HepG2 (cell line): ENCODE data around the gene PKDREJ. TPM values are rescaled to one million over a fixed set of nuclear protein-coding genes. Genes with fewer than 3 reads are reported as not detected.

Source experiments
- ATAC-seq: fragments of 200-7000 bp; cut with Tn5 transposase; 3 replicates; pipeline ENCODE4 v1.9.1; 2020; ENCODE audit warnings: mild to moderate bottlenecking, moderate library complexity
- BruUV-seq: library from RNA; stranded (reverse); fragments of 400-500 nt; replicated peaks from 2 replicates; lab custom pipeline; 2021; lab: Mats Ljungman, UMichigan
- CTCF ChIA-PET: fragments of 300-600 bp; formaldehyde crosslinking; extraction: SDS; loops from one replicate; lab custom pipeline; 2021; ENCODE audit warnings: low total read pairs, inconsistent platforms, low intra/inter-chr PET ratio; lab: Yijun Ruan, JAX
- POLR2A ChIA-PET: fragments of 350-600 bp; sonication (Branson Sonifier 250); formaldehyde crosslinking; loops from one replicate; lab custom pipeline; 2020; ENCODE audit warnings: antibody characterized with exemption, inconsistent platforms; lab: Yijun Ruan, JAX
- DNase-seq: peaks from one replicate; pipeline ENCODE4 v3.0.0-alpha.2; 2015; ENCODE audit warnings: low spot score
- FAIRE-seq: peaks from 3 replicates; lab custom pipeline; 2011; peaks lifted over from hg19 to GRCh38; lab: Jason Lieb, UNC
- H2AFZ ChIP-seq: one replicate; pipeline ENCODE4 v1.6.1; 2011; ENCODE audit warnings: low read length, inconsistent platforms
- H3K27ac ChIP-seq: fragments of 300-600 bp; 3 replicates; pipeline ENCODE4 v1.8.0; 2011; ENCODE audit warnings: mixed run types, mild to moderate bottlenecking, mixed read lengths, low read length, inconsistent platforms; ENCODE audit not compliant: insufficient read depth; ENCODE audit errors: extremely low read length
- H3K27me3 ChIP-seq, 2 experiments: fragments of 200-600 bp in 1 of 2; 2 replicates in 1 of 2; 3 replicates in 1 of 2; pipeline versions ENCODE4 v1.6.0 to v1.8.0; 2011; ENCODE audit warnings: low read length in 2 of 2, mild to moderate bottlenecking in 2 of 2, moderate library complexity in 2 of 2, inconsistent platforms in 1 of 2; ENCODE audit not compliant: insufficient read depth in 2 of 2, control insufficient read depth in 1 of 2
- H3K36me3 ChIP-seq, 2 experiments: fragments of 200-600 bp in 1 of 2; replicated peaks in 1 of 2; 2 replicates in 1 of 2; 3 replicates in 1 of 2; pipeline versions ENCODE4 v1.5.1 to v1.8.0; 2011; ENCODE audit warnings: low read length in 2 of 2, inconsistent platforms in 1 of 2; ENCODE audit not compliant: insufficient read depth in 2 of 2, control insufficient read depth in 1 of 2
- H3K4me1 ChIP-seq: 2 replicates; pipeline ENCODE4 v1.5.1; 2012; ENCODE audit warnings: low read length, inconsistent platforms; ENCODE audit not compliant: insufficient read depth
- H3K4me2 ChIP-seq: 2 replicates; pipeline ENCODE4 v1.6.0; 2011; ENCODE audit warnings: low read depth, low read length, inconsistent platforms
- H3K4me3 ChIP-seq, 3 experiments: fragments of 200-600 bp in 1 of 3; sonication (generic), shearing (Covaris generic) in 1 of 3; replicated peaks in 1 of 3; 2 replicates each; pipeline ENCODE4 v1.5.1; 2011 to 2016; ENCODE audit warnings: low read length in 3 of 3, inconsistent platforms in 2 of 3, low read depth in 2 of 3, mild to moderate bottlenecking in 2 of 3, control low read depth in 1 of 3, mixed read lengths in 1 of 3; ENCODE audit not compliant: insufficient read depth in 1 of 3
- H3K79me2 ChIP-seq: one replicate; pipeline ENCODE4 v1.6.1; 2011; ENCODE audit warnings: low read length, inconsistent platforms; ENCODE audit not compliant: insufficient read depth
- H3K9ac ChIP-seq: 2 replicates; pipeline ENCODE4 v1.6.0; 2011; ENCODE audit warnings: mild to moderate bottlenecking, low read depth, low read length, inconsistent platforms; ENCODE audit not compliant: insufficient read depth
- H3K9me3 ChIP-seq: 2 replicates; pipeline ENCODE4 v1.5.1; 2012; ENCODE audit warnings: mild to moderate bottlenecking, low read length
- H4K20me1 ChIP-seq: 2 replicates; pipeline ENCODE4 v1.6.0; 2011; ENCODE audit warnings: inconsistent platforms, mild to moderate bottlenecking, low read length, moderate library complexity; ENCODE audit not compliant: insufficient read depth
- ADNP ChIP-seq: sonication (generic); formaldehyde crosslinking; IDR thresholded peaks from 2 replicates; pipeline ENCODE4 v1.4.0; 2020; ENCODE audit warnings: missing genetic modification reagents
- CSRNP2 ChIP-seq: sonication (generic); formaldehyde crosslinking; conservative IDR thresholded peaks from 2 replicates; pipeline ENCODE4 v1.8.0; 2022; ENCODE audit warnings: low read depth, missing genetic modification reagents
- ESRRA ChIP-seq: sonication (generic); formaldehyde crosslinking; IDR thresholded peaks from 2 replicates; pipeline ENCODE4 v1.5.1; 2020; ENCODE audit warnings: mild to moderate bottlenecking, low read depth, missing genetic modification reagents
- FOXK1 ChIP-seq: sonication (generic); formaldehyde crosslinking; IDR thresholded peaks from 2 replicates; pipeline ENCODE4 v1.4.0; 2020; ENCODE audit warnings: low read depth, missing genetic modification reagents, borderline replicate concordance
- HMGA1 ChIP-seq: sonication (generic); formaldehyde crosslinking; conservative IDR thresholded peaks from 2 replicates; pipeline ENCODE4 v1.4.0; 2020; ENCODE audit warnings: missing genetic modification reagents
- NR2C2 ChIP-seq: sonication (generic); formaldehyde crosslinking; IDR thresholded peaks from 2 replicates; pipeline ENCODE4 v1.4.0; 2020; ENCODE audit warnings: missing genetic modification reagents, mild to moderate bottlenecking, moderate library complexity, borderline replicate concordance
- NR2F6 ChIP-seq, 2 experiments: IDR thresholded peaks; 2 replicates each; pipeline ENCODE4 v1.6.1; 2016; ENCODE audit warnings: antibody characterized with exemption in 1 of 2, mild to moderate bottlenecking in 1 of 2
- PTBP1 ChIP-seq: fragments of 200-400 bp; formaldehyde crosslinking; IDR thresholded peaks from 2 replicates; pipeline ENCODE4 v1.6.1; 2018; ENCODE audit warnings: low read length, low read depth; ENCODE audit not compliant: poor library complexity, severe bottlenecking
- SMYD3 ChIP-seq: sonication (generic); formaldehyde crosslinking; IDR thresholded peaks from 2 replicates; pipeline ENCODE4 v1.8.1; 2023; ENCODE audit warnings: mild to moderate bottlenecking, missing genetic modification reagents
- ZFP91 ChIP-seq: sonication (generic); formaldehyde crosslinking; IDR thresholded peaks from 2 replicates; pipeline ENCODE4 v1.9.0; 2022; ENCODE audit warnings: missing genetic modification reagents, mild to moderate bottlenecking, borderline replicate concordance
- ZNF317 ChIP-seq: sonication (generic); formaldehyde crosslinking; IDR thresholded peaks from 2 replicates; pipeline ENCODE4 v1.5.0; 2020; ENCODE audit warnings: mild to moderate bottlenecking, missing genetic modification reagents
- ZNF629 ChIP-seq: sonication (generic); formaldehyde crosslinking; conservative IDR thresholded peaks from 2 replicates; pipeline ENCODE4 v1.5.0; 2020; ENCODE audit warnings: missing genetic modification reagents
- WGBS: methylation state at CpG from one replicate; pipeline ENCODE4 v1.1.6; 2017; ENCODE audit warnings: low lambda C conversion rate; 5-methylcytosine and 5-hydroxymethylcytosine counted together
- in situ Hi-C: cut with HindIII; loops from 2 replicates; pipeline ENCODE4 v1.10.0; 2017; ENCODE audit warnings: low pct_unique_long_range_greater_than_20kb; ENCODE audit not compliant: extremely low pct_ligation_motif_present
- intact Hi-C: fragments of 100-400 bp; cut with micrococcal nuclease; formaldehyde crosslinking; loops from one replicate; pipeline ENCODE4 v1.10.0; 2022; ENCODE audit not compliant: unreplicated experiment
- polyA plus RNA-seq, 8 experiments: library from polyadenylated mRNA; depleted of rRNA in 3 of 8; stranded (reverse) in 7 of 8; unstranded in 1 of 8; fragments of >200 nt; fragmentation: Illumina TruSeq in 4 of 8; extraction: Trizol in 4 of 8; gene quantifications; 2 replicates each; pipeline versions ENCODE4 v1.2.1 to v1.2.3, GENCODE V29; 2011 to 2016; ENCODE audit warnings: low read depth in 4 of 8, missing spikeins in 1 of 8, mixed read lengths in 1 of 8; ENCODE audit not compliant: insufficient read depth in 1 of 8
- total RNA-seq, 5 experiments: library from RNA; depleted of rRNA; stranded (reverse); fragments of >200 nt; fragmentation: Illumina TruSeq; extraction: Trizol; gene quantifications; 2 replicates each; pipeline ENCODE4 v1.2.3, GENCODE V29; 2016; ENCODE audit warnings: low read depth in 1 of 5
- TF ChIP-seq, protein P1 (sequence below): sonication (generic); formaldehyde crosslinking; IDR thresholded peaks from 2 replicates; pipeline ENCODE4 v1.4.0; 2020; ENCODE audit warnings: missing genetic modification reagents
- TF ChIP-seq, protein P2 (sequence below): sonication (generic); formaldehyde crosslinking; IDR thresholded peaks from 2 replicates; pipeline ENCODE4 v1.4.0; 2020; ENCODE audit warnings: missing genetic modification reagents

Gene PKDREJ
- total and polyA plus RNA-seq, 2 of the 13 experiments (the other 11 are each of a cell fraction or from before 2014, with no cell fraction given): not detected

DNA sequence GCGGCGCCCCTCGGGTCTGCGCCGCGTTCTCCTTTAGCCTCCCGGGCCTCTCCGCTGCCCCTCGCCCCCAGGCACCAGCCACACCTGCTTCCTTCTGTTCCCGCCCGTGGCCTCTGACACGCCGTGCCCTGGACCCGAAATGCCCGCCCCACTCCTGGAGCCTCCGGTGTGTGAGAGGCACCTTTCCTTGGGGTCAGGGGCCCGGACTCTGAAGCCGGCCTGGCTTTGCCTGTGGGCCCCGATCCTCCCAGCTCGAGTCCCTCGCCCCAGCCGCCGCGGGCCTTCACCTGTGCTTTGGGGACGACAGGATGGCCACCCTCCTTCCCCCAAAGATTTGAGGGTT, 12.4 kb downstream of the PKDREJ start (continued):
- TF ChIP-seq, protein P1, sequence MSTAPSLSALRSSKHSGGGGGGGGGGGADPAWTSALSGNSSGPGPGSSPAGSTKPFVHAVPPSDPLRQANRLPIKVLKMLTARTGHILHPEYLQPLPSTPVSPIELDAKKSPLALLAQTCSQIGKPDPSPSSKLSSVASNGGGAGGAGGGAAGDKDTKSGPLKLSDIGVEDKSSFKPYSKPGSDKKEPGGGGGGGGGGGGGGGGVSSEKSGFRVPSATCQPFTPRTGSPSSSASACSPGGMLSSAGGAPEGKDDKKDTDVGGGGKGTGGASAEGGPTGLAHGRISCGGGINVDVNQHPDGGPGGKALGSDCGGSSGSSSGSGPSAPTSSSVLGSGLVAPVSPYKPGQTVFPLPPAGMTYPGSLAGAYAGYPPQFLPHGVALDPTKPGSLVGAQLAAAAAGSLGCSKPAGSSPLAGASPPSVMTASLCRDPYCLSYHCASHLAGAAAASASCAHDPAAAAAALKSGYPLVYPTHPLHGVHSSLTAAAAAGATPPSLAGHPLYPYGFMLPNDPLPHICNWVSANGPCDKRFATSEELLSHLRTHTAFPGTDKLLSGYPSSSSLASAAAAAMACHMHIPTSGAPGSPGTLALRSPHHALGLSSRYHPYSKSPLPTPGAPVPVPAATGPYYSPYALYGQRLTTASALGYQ (CRISPR knock-in tag): 0 out of 2 replicates have a peak, but pooled peaks have one; percentile 14
- TF ChIP-seq ZFP91 (CRISPR knock-in tag) (0 out of 2 replicates have a peak, but pooled peaks have one; percentile 7), ZNF629 (CRISPR knock-in tag) (no peak), ZNF317 (peak; percentile 45; the same call in 1 of the 2 replicates), NR2F6 (IDR thresholded peaks at IDR 0.05) (no peak; the same call in 1 of the 2 replicates), NR2F6 (CRISPR knock-in tag; IDR thresholded peaks at IDR 0.05) (peak; percentile 22; the same call in 1 of the 2 replicates), ESRRA (CRISPR knock-in tag) (no peak)

DNA sequence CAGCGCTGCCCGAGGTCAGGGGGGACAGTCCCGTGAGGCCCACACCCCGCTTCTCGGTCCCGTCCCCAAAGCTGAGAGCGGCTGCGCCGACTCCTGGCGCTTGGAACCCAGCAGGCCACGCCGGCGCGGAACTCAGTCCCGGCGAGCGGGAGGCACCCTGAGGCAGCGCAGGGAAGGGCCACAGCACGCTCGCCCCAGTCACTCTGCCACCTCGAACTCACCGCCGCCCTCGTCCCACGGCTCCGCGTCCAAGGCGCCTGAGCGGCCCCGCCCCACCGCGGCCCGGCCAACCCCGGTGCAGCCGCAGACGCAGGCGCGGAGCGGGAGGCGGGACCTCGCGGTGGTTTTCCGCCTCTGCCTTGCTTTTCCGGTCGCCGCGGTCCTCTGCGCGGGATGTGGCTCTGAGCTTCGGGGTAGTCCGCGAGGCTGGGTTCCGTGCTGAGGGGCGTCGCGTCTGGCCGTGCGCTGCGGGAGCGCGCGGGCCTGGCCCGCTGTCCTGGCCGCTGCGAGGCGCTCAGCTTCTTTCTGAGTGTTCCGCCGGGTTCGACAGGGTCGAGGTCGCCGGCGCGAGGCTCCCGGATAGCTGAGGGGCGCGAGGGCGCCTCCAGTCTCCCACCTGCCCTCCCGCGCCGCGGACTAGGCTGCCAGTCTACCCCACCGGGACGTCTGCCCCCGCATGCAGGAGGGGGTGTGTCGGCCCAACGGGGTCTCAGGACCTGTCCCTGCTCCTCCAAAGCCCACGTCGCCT, 12.9 kb downstream of the PKDREJ start, which contains the start of gene CDPF1:
Gene CDPF1, minus strand, starts transcription at position 259 of the 748 bp plus-strand sequence. CDS start 2,009 bp downstream, outside the sequence.
- intact Hi-C loops: loop anchor here (2.0 kb wide), 1 partner anchor 17 kb away; no protein-coding TSS in a partner anchor
- H2AFZ ChIP-seq: no peak within 1 kb of the TSS
- BruUV-seq: TSS peak; percentile 56
- no peak for FAIRE-seq
- ATAC-seq: peak; percentile 93
- peak; percentile 73 for DNase-seq
- POLR2A ChIA-PET: interaction anchor here (0.9 to 7.2 kb wide), 12 partner anchors 9 to 254 kb away, joined by 3 to 83 read pairs (median 4); partner anchors contain the start of genes GTSE1, TRMU and TTC38
- H3K9me3 ChIP-seq: no peaks in the 10 kb centered on the region
- in situ Hi-C loops: no loop called here
- 0 out of 5 replicates have a peak, but pooled peaks cover 0 to 2% of the 10 kb centered on the region in 2 experiments for H3K36me3 ChIP-seq
- H3K27ac ChIP-seq: peak within 1 kb of the TSS; percentile 85
- H4K20me1 ChIP-seq: no peaks in the 10 kb centered on the region
- 0% methylated on average over 5 of the region's 89 CpGs for WGBS
- H3K79me2 ChIP-seq: peaks cover 4% of the 10 kb centered on the region
- peak within 1 kb of the TSS; percentile 88 for H3K9ac ChIP-seq
- peak within 1 kb of the TSS; percentile 83 for H3K4me2 ChIP-seq
- H3K27me3 ChIP-seq: no peaks in the 10 kb centered on the region
- H3K4me1 ChIP-seq: peaks cover 46% of the 10 kb centered on the region
- CTCF ChIA-PET: no interaction called here
- peak within 1 kb of the TSS; percentile 70 to 95 (median 89) for H3K4me3 ChIP-seq
- TF ChIP-seq PTBP1 (no peak), CSRNP2 (CRISPR knock-in tag) (no peak), SMYD3 (no peak; the same call in 1 of the 2 replicates), HMGA1 (no peak), ADNP (CRISPR knock-in tag) (no peak), NR2C2 (peak; percentile 78), FOXK1 (CRISPR knock-in tag) (no peak)
- TF ChIP-seq, protein P2, sequence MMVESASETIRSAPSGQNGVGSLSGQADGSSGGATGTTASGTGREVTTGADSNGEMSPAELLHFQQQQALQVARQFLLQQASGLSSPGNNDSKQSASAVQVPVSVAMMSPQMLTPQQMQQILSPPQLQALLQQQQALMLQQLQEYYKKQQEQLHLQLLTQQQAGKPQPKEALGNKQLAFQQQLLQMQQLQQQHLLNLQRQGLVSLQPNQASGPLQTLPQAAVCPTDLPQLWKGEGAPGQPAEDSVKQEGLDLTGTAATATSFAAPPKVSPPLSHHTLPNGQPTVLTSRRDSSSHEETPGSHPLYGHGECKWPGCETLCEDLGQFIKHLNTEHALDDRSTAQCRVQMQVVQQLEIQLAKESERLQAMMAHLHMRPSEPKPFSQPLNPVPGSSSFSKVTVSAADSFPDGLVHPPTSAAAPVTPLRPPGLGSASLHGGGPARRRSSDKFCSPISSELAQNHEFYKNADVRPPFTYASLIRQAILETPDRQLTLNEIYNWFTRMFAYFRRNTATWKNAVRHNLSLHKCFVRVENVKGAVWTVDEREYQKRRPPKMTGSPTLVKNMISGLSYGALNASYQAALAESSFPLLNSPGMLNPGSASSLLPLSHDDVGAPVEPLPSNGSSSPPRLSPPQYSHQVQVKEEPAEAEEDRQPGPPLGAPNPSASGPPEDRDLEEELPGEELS (CRISPR knock-in tag): no peak
